GM10266 (cell line): ENCODE measurements around the gene BFSP2.
"Not testable (repeated sequence)": the region's sequence is repeated elsewhere in the genome, so short reads cannot be mapped to it uniquely, and the experiment has no call there.

ENCODE experiments used
- DNase-seq: peaks from one replicate; pipeline ENCODE4 v3.0.0; 2012; ENCODE audit errors: extremely low spot score
- CTCF ChIP-seq: IDR thresholded peaks from 2 replicates; pipeline ENCODE4 v1.5.1; 2012; ENCODE audit warnings: mild to moderate bottlenecking, low read depth; ENCODE audit not compliant: control insufficient read depth, insufficient read depth; ENCODE audit errors: missing control alignments

BFSP2 gene

GRCh38 chr3:133512416-133513089 lies 112.7 kb downstream of the BFSP2 start:
- DNase-seq, result no peak
- TF ChIP-seq CTCF, result no peak

GRCh38 chr3:133514418-133514817 lies 114.6 kb downstream of the BFSP2 start:
- no peak for TF ChIP-seq CTCF
- no peak for DNase-seq

GRCh38 chr3:133515127-133515526 lies 115.3 kb downstream of the BFSP2 start:
- no peak for DNase-seq
- TF ChIP-seq CTCF, result no peak

- no peak for TF ChIP-seq CTCF
- DNase-seq, result no peak
Observed at GRCh38 chr3:133520286-133520685, 120.4 kb downstream of the BFSP2 start.

- DNase-seq, result not testable (repeated sequence)
Observed at GRCh38 chr3:133520938-133521337, 121.1 kb downstream of the BFSP2 start.

- no peak for TF ChIP-seq CTCF
Observed at GRCh38 chr3:133521946-133522345, 122.1 kb downstream of the BFSP2 start.

GRCh38 chr3:133523758-133524157 lies 123.9 kb downstream of the BFSP2 start:
- DNase-seq, result not testable (repeated sequence)

More at GRCh38 chr3:133521946-133522345, 122.1 kb downstream of the BFSP2 start:
- no peak for DNase-seq
